Measurements from ENCODE around the gene OPN3. TPM values are rescaled to one million over a fixed set of nuclear protein-coding genes. Genes with fewer than 3 reads are reported as not detected.

OPN3 gene
- total RNA-seq, 2 donors from 2014 or later, result 6.3 to 9.9 TPM

DNA sequence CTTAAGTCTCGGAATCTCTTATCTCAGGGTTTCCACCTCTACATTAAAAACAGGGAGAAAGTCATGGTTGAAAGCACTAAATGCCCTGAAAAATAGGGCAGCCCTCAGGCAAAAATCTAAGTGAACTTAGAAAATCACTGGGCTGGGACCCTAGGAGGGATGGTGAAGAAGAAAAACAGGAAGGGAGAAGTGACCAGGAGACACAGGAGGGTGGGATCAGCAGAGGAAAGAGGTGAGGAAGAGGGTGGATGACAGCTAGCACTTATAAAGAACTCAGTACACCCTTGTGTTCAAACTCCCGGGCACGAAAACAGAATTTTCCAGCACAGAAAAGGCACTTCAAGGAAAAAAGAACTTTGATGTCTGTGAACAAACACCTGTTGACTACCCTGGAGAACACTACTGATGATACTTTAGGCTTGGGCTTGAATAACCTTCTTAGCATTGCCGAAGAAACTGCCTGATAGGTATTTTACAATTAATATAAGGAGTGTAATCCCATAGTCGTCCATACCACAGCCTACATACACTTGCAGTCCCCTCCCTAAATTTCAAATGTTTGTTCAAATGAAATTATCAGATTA lies 2.0 kb downstream of the OPN3 start:
- H3K9me3 ChIP-seq, result no peaks in the 10 kb centered on the region
- no peak overlapping the region for H3K4me3 ChIP-seq
- no peak for DNase-seq (ENCODE audit: low spot score)
- H3K27ac ChIP-seq, result no peak overlapping the region
- peaks cover 0 to 10% of the 10 kb centered on the region in 2 donors for H3K4me1 ChIP-seq
- no peaks in the 10 kb centered on the region for H3K27me3 ChIP-seq
- H3K36me3 ChIP-seq, result no peaks in the 10 kb centered on the region
- TF ChIP-seq, protein P1, sequence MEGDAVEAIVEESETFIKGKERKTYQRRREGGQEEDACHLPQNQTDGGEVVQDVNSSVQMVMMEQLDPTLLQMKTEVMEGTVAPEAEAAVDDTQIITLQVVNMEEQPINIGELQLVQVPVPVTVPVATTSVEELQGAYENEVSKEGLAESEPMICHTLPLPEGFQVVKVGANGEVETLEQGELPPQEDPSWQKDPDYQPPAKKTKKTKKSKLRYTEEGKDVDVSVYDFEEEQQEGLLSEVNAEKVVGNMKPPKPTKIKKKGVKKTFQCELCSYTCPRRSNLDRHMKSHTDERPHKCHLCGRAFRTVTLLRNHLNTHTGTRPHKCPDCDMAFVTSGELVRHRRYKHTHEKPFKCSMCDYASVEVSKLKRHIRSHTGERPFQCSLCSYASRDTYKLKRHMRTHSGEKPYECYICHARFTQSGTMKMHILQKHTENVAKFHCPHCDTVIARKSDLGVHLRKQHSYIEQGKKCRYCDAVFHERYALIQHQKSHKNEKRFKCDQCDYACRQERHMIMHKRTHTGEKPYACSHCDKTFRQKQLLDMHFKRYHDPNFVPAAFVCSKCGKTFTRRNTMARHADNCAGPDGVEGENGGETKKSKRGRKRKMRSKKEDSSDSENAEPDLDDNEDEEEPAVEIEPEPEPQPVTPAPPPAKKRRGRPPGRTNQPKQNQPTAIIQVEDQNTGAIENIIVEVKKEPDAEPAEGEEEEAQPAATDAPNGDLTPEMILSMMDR (IDR thresholded peaks at IDR 0.05), result no peak

DNA sequence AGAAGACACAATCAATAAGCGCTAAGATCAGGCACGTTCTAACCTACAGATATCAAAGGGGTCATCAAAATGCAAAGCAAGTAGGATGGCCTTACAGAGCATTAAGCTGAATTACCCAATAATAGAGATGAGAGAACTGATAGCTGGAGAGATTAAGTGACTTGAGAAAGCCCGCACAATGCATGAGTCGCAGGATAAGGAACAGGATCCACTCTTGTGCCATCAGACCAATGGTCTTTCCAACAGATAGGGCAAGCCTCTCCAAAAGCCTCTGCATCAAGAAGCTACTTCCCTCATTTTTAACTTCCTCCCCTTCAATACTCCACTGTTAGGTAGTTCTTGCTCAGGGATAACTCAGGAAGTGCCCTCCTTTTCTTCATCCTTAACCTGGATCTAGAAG lies 2.6 kb downstream of the OPN3 start:
- DNase-seq (ENCODE audit: low spot score), result no peak
- no peak overlapping the region for H3K27ac ChIP-seq
- H3K27me3 ChIP-seq, result no peaks in the 10 kb centered on the region
- H3K4me1 ChIP-seq, result peaks cover 0 to 10% of the 10 kb centered on the region in 2 donors
- TF ChIP-seq, protein P1 (IDR thresholded peaks at IDR 0.05), result no peak
- H3K4me3 ChIP-seq, result no peak overlapping the region
- H3K9me3 ChIP-seq, result no peaks in the 10 kb centered on the region
- H3K36me3 ChIP-seq, result no peaks in the 10 kb centered on the region

DNA sequence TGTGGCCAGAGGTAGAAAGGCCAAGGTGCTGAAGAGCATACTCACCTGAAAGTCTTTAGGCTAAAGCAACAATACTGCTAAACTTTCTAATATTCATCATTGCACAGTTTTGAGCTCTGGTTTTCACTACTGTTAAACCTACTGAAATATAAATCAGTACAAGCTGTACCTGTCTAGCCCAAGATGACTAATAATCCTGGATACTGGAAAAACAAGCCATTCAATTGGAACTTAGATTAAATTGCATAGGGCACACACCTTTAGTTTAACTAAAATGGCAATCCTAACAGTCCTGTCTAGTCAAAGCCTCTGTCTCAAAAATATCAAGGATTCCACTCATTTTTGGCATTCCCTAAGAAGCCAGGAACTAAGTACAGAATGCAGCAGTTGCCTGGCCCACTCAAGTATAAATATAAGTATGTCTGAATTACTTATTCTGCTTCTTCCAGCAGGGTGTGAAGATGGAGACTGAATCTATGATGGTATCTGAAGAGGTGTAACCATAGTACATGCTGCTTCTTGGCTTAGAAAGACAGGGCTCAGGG lies 3.1 kb downstream of the OPN3 start:
- H3K27ac ChIP-seq, result no peak overlapping the region
- DNase-seq (ENCODE audit: low spot score), result no peak
- no peaks in the 10 kb centered on the region for H3K27me3 ChIP-seq
- no peaks in the 10 kb centered on the region for H3K36me3 ChIP-seq
- H3K4me1 ChIP-seq, result peaks cover 0 to 10% of the 10 kb centered on the region in 2 donors
- H3K9me3 ChIP-seq, result no peaks in the 10 kb centered on the region
- TF ChIP-seq, protein P1 (IDR thresholded peaks at IDR 0.05), result no peak
- no peak overlapping the region for H3K4me3 ChIP-seq

DNA sequence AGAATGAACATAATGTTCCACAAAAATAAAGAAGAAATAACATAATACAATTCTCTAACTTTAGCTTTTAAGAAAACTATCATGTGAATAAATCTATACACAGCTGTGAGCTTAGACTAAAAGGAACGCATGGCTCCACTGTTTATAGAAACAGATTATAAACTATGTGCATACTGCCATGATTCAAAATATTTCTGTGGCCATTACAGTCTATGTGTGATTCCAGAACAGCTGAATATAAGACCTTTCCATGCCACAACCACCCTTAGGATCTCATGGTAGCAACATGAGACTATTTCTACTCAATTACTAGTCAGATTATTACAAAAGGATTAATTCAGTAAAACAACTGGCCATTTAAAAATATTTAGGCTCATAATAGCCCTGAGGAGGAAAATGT lies 3.9 kb downstream of the OPN3 start:
- Histone ChIP-seq H3K9me3 (no peaks in the 10 kb centered on the region), H3K4me3 (no peak overlapping the region), H3K27ac (no peak overlapping the region), H3K27me3 (no peaks in the 10 kb centered on the region), H3K36me3 (no peaks in the 10 kb centered on the region), H3K4me1 (peaks cover 0 to 10% of the 10 kb centered on the region in 2 donors)
- TF ChIP-seq, protein P1 (IDR thresholded peaks at IDR 0.05), result no peak
- no peak for DNase-seq (ENCODE audit: low spot score)

DNA sequence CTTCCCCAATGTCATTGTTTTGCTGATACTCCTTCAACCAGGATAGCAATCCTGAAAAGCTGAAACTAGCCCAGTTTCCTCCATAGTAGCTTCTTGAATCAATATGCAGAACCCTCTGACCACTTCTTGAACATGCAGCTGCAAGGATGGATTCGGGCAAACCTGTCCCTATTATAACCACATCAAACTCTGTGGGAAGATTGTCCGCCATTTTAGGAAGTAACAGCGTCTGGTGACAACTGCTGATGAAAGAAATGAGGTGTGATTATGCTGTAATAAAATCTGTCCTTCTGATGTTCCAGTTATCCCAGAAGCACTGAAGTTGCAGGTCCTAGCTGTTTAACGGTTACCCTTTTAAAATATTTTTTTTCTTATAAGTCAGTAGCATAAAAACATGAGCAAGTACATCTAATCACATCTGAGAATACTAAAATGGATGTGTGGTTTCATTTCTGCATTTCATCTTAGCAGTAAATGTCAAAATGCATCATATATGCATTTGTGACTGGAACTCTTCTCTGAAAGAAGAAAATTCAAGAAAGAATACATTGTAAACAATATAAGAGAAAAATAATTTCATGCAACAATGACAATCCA lies 4.5 kb downstream of the OPN3 start:
- H3K9me3 ChIP-seq, result no peaks in the 10 kb centered on the region
- DNase-seq (ENCODE audit: low spot score), result no peak
- no peaks in the 10 kb centered on the region for H3K27me3 ChIP-seq
- H3K36me3 ChIP-seq, result no peaks in the 10 kb centered on the region
- no peak overlapping the region for H3K27ac ChIP-seq
- no peak overlapping the region for H3K4me3 ChIP-seq
- H3K4me1 ChIP-seq, result peaks cover 0 to 10% of the 10 kb centered on the region in 2 donors
- TF ChIP-seq, protein P1 (IDR thresholded peaks at IDR 0.05), result no peak

Data from right atrium auricular region (tissue), 2 donors.